NCI-H1436 (cell line): ENCODE measurements around the gene HCAR3.
A peak's percentile ranks its signal among the peaks of the same experiment; 100 is the strongest.
"Not testable (repeated sequence)": the region's sequence is repeated elsewhere in the genome, so short reads cannot be mapped to it uniquely, and the experiment has no call there.

Source experiments
- DNase-seq: peaks from one replicate; lab custom pipeline; 2025; lab: John Stamatoyannopoulos, UW

HCAR3 gene

GRCh38 chr12:122721057-122721545, 4.5 kb upstream of the HCAR3 start:
- DNase-seq: no peak

GRCh38 chr12:122715211-122715610, 1.4 kb downstream of the HCAR3 start:
- not testable (repeated sequence) for DNase-seq

- DNase-seq: not testable (repeated sequence)
These were observed 3.0 kb downstream of the HCAR3 start for GRCh38 chr12:122713491-122714188.

GRCh38 chr12:122711266-122711665, 5.3 kb downstream of the HCAR3 start:
- DNase-seq: not testable (repeated sequence)

- not testable (repeated sequence) for DNase-seq
These were observed 6.3 kb downstream of the HCAR3 start for GRCh38 chr12:122710341-122710740.

- not testable (repeated sequence) for DNase-seq
These were observed 7.3 kb downstream of the HCAR3 start for GRCh38 chr12:122709287-122709686.

- not testable (repeated sequence) for DNase-seq
These were observed 12.8 kb downstream of the HCAR3 start for GRCh38 chr12:122703841-122704240.

GRCh38 chr12:122702890-122703611, 13.6 kb downstream of the HCAR3 start, which contains the start of gene HCAR2:
HCAR2 (minus strand) TSS chr12:122703357; CDS start chr12:122703283, 74 bp downstream.
- DNase-seq: not testable (repeated sequence)

GRCh38 chr12:122701481-122701880, 15.1 kb downstream of the HCAR3 start:
- DNase-seq: not testable (repeated sequence)

GRCh38 chr12:122700038-122700710, 16.4 kb downstream of the HCAR3 start:
- not testable (repeated sequence) for DNase-seq

- DNase-seq: not testable (repeated sequence)
These were observed 19.7 kb downstream of the HCAR3 start for GRCh38 chr12:122696922-122697321.

- DNase-seq: no peak
These were observed 25.0 kb downstream of the HCAR3 start for GRCh38 chr12:122691566-122691965.

GRCh38 chr12:122688291-122688690, 28.3 kb downstream of the HCAR3 start:
- DNase-seq: no peak

GRCh38 chr12:122687086-122687485, 29.5 kb downstream of the HCAR3 start:
- peak; percentile 1 for DNase-seq

GRCh38 chr12:122686538-122686937, 30.1 kb downstream of the HCAR3 start:
- no peak for DNase-seq

- no peak for DNase-seq
These were observed 32.3 kb downstream of the HCAR3 start for GRCh38 chr12:122684297-122684813.

GRCh38 chr12:122681814-122682213, 34.8 kb downstream of the HCAR3 start:
- DNase-seq: no peak

GRCh38 chr12:122680989-122681388, 35.6 kb downstream of the HCAR3 start:
- not testable (repeated sequence) for DNase-seq

- DNase-seq: not testable (repeated sequence)
These were observed 39.8 kb downstream of the HCAR3 start for GRCh38 chr12:122676781-122677180.

- not testable (repeated sequence) for DNase-seq
These were observed 40.6 kb downstream of the HCAR3 start for GRCh38 chr12:122676015-122676414.

GRCh38 chr12:122672515-122672914, 44.1 kb downstream of the HCAR3 start:
- DNase-seq: no peak

GRCh38 chr12:122669397-122670070, 47.1 kb downstream of the HCAR3 start:
- DNase-seq: no peak
